SK-N-SH treated with all-trans-retinoic acid at 6 μM for 48 hours (cell line): Measurements from ENCODE around the gene SLC37A1.

Source experiments
- ATAC-seq: fragments of 200-7000 bp; cut with Tn5 transposase; 3 replicates; pipeline ENCODE4 v1.9.1; 2020; ENCODE audit warnings: mild to moderate bottlenecking, moderate library complexity
- ARNTL ChIP-seq: fragments of 450-650 bp; formaldehyde crosslinking; IDR thresholded peaks from 2 replicates; pipeline ENCODE4 v1.5.0; 2020; ENCODE audit warnings: low read depth, mild to moderate bottlenecking, moderate library complexity, borderline replicate concordance
- BACH2 ChIP-seq: fragments of 250-450 bp; sonication (Bioruptor Pico); IDR thresholded peaks from 2 replicates; pipeline ENCODE4 v1.9.0; 2021; ENCODE audit warnings: mild to moderate bottlenecking, borderline replicate concordance
- CSDC2 ChIP-seq: fragments of 250-450 bp; sonication (Bioruptor Pico); IDR thresholded peaks from 2 replicates; pipeline ENCODE4 v1.5.0; 2020; ENCODE audit warnings: mild to moderate bottlenecking, moderate library complexity
- ESRRG ChIP-seq: fragments of 250-450 bp; sonication (Bioruptor Pico); IDR thresholded peaks from 2 replicates; pipeline ENCODE4 v1.6.1; 2021; ENCODE audit warnings: mild to moderate bottlenecking
- GLIS3 ChIP-seq: fragments of 250-450 bp; sonication (Bioruptor Pico); IDR thresholded peaks from 2 replicates; pipeline ENCODE4 v1.5.0; 2020; ENCODE audit warnings: mild to moderate bottlenecking, moderate library complexity
- ISL1 ChIP-seq: fragments of 250-450 bp; sonication (Bioruptor Pico); IDR thresholded peaks from 2 replicates; pipeline ENCODE4 v2.1.2; 2022; ENCODE audit warnings: mild to moderate bottlenecking, moderate library complexity
- OSR1 ChIP-seq: fragments of 250-450 bp; sonication (Bioruptor Pico); IDR thresholded peaks from 2 replicates; pipeline ENCODE4 v1.8.0; 2022; ENCODE audit warnings: moderate library complexity, mild to moderate bottlenecking, inconsistent platforms
- PATZ1 ChIP-seq: fragments of 250-450 bp; sonication (Bioruptor Pico); IDR thresholded peaks from 2 replicates; pipeline ENCODE4 v1.8.0; 2020; ENCODE audit warnings: mild to moderate bottlenecking, moderate library complexity, borderline replicate concordance
- RARB ChIP-seq: fragments of 250-450 bp; sonication (Bioruptor Pico); IDR thresholded peaks from 2 replicates; pipeline ENCODE4 v1.8.0; 2021; ENCODE audit warnings: mild to moderate bottlenecking, moderate library complexity
- TCF4 ChIP-seq: fragments of 250-450 bp; sonication (Bioruptor Pico); IDR thresholded peaks from 2 replicates; pipeline ENCODE4 v1.8.0; 2021; ENCODE audit warnings: mild to moderate bottlenecking, moderate library complexity, borderline replicate concordance
- TOX ChIP-seq: fragments of 250-450 bp; sonication (Bioruptor Pico); IDR thresholded peaks from 2 replicates; pipeline ENCODE4 v1.8.0; 2021; ENCODE audit warnings: mild to moderate bottlenecking, moderate library complexity, borderline replicate concordance
- TSHZ2 ChIP-seq: fragments of 250-450 bp; sonication (Bioruptor Pico); IDR thresholded peaks from 2 replicates; pipeline ENCODE4 v1.5.0; 2020; ENCODE audit warnings: mild to moderate bottlenecking, moderate library complexity
- ZC3H10 ChIP-seq: fragments of 250-450 bp; sonication (Bioruptor Pico); IDR thresholded peaks from 2 replicates; pipeline ENCODE4 v1.5.1; 2021; ENCODE audit warnings: mild to moderate bottlenecking, moderate library complexity
- ZFP3 ChIP-seq: fragments of 250-450 bp; sonication (Bioruptor Pico); IDR thresholded peaks from 2 replicates; pipeline ENCODE4 v1.5.0; 2020; ENCODE audit warnings: mild to moderate bottlenecking, moderate library complexity
- ZFP30 ChIP-seq: fragments of 450-650 bp; formaldehyde crosslinking; IDR thresholded peaks from 2 replicates; pipeline ENCODE4 v1.5.0; 2022; ENCODE audit warnings: mild to moderate bottlenecking, moderate library complexity
- ZNF565 ChIP-seq: fragments of 450-650 bp; formaldehyde crosslinking; conservative IDR thresholded peaks from 2 replicates; pipeline ENCODE4 v1.5.0; 2020; ENCODE audit warnings: low read depth, mild to moderate bottlenecking, moderate library complexity
- ZNF70 ChIP-seq: fragments of 450-650 bp; formaldehyde crosslinking; IDR thresholded peaks from 2 replicates; pipeline ENCODE4 v1.5.0; 2020; ENCODE audit warnings: mild to moderate bottlenecking, moderate library complexity
- ZNF8 ChIP-seq: fragments of 450-650 bp; formaldehyde crosslinking; IDR thresholded peaks from 2 replicates; pipeline ENCODE4 v1.5.0; 2020; ENCODE audit warnings: mild to moderate bottlenecking, moderate library complexity
- TF ChIP-seq, protein P1 (sequence below): fragments of 250-450 bp; sonication (Bioruptor Pico); IDR thresholded peaks from 2 replicates; pipeline ENCODE4 v1.8.0; 2021; ENCODE audit warnings: low read depth, mild to moderate bottlenecking, moderate library complexity, borderline replicate concordance
- TF ChIP-seq, protein P2 (sequence below): fragments of 250-450 bp; sonication (Bioruptor Pico); IDR thresholded peaks from 2 replicates; pipeline ENCODE4 v1.5.1; 2021; ENCODE audit warnings: mild to moderate bottlenecking, moderate library complexity

The SLC37A1 gene

DNA sequence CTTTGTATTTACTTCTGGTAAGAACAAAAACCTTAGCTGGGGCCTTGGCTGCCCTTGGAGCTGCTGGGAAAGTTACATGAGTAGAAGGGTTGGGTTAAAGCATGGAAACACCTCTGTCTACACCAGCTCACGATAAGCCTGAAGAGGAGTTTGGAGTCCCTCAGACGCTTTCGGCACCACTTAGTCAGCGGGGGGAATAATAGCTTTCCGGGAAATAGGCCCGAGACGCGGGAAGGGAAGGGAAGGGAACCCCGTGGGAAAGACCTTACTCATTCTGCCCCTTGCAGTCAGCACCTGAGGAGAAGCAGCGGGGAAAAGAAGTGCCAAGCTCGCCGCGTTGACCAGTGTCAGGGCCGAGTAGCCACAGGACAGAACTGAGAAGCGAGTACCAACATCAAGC is 73.4 kb downstream of the SLC37A1 start:
- ATAC-seq = no peak
- TF ChIP-seq ZC3H10 (no peak), ESRRG (CRISPR knock-in tag) (no peak), BACH2 (CRISPR knock-in tag) (no peak), ZFP30 (CRISPR knock-in tag) (no peak), OSR1 (CRISPR knock-in tag) (no peak), RARB (no peak), TOX (CRISPR knock-in tag) (no peak), GLIS3 (CRISPR knock-in tag) (no peak)
- TF ChIP-seq, protein P1, sequence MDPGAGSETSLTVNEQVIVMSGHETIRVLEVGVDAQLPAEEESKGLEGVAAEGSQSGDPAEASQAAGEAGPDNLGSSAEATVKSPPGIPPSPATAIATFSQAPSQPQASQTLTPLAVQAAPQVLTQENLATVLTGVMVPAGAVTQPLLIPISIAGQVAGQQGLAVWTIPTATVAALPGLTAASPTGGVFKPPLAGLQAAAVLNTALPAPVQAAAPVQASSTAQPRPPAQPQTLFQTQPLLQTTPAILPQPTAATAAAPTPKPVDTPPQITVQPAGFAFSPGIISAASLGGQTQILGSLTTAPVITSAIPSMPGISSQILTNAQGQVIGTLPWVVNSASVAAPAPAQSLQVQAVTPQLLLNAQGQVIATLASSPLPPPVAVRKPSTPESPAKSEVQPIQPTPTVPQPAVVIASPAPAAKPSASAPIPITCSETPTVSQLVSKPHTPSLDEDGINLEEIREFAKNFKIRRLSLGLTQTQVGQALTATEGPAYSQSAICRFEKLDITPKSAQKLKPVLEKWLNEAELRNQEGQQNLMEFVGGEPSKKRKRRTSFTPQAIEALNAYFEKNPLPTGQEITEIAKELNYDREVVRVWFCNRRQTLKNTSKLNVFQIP = no peak
- TF ChIP-seq, all 23 proteins: peak for 0

DNA sequence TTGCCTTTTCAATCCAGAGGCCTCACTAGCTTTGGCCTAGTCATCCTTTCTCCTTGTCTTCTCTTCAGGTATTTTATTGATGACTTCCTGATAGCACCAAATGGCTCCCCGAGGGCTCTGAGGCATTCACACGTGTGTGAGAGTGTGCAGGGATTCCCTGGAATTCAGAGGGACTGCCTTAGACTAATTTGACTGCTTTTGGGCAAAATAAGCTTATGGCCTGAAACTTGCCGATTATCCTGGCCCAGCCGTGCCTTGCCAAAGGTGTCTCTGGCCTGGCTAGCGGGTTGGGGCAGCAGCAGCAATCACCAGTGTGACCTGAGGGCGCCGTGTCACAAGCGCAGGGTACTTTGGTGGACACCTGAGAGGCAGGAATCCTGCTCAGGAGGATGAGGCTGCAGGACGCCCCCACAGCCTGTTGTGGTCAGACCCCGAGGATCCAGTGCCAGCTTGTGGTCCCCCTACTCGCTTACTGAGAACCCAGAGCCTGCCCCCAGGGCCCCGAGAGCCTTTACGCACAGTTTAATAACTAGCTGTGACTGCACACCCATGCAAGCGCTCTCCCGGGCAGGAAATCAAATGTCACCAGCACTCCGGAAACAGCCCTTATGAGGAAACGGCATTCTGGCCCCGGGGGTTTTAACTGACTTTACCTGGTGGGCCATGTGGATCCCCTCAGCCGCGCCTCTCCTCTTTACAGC is 76.9 kb downstream of the SLC37A1 start:
- no peak for ATAC-seq
- TF ChIP-seq TOX (CRISPR knock-in tag) (no peak), ZC3H10 (no peak), RARB (no peak), ARNTL (CRISPR knock-in tag) (no peak), ZFP30 (CRISPR knock-in tag) (no peak)

DNA sequence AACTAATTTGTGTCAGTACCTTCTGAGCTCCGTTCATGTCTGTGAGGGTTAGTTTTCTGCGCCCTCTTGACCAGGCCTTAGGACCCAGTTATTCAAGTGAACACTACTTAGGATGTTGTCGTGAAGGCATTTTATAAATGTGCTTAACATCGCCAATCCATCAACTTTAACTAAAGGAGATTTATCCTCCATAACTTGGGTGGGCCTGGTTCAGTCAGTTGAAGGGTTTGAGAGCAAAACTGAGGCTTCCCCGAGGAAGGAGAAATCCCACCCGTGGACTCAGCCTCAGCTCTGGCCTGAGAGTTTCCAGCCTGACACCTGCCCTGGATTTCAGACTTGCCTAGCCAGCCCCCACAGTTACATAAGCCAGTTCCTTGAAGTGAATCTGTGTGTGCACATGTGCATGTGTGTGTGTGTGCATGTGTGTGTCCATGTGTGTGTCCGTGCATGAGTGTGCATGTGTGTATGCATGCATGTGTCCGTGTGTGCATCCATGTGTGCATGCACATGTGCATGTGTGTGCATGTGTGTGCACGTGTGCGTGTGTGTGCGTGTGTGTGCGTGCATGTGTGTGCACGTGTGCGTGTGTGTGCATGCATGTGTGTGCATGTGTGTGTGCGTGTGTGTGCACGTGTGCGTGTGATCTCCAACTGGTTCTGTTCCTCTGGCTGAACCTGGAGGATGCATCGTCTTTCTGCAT is 77.7 kb downstream of the SLC37A1 start:
- TF ChIP-seq BACH2 (CRISPR knock-in tag) (no peak), ZNF565 (CRISPR knock-in tag) (no peak), PATZ1 (CRISPR knock-in tag) (no peak), ZFP3 (CRISPR knock-in tag) (no peak)
- TF ChIP-seq, protein P1 = no peak
- no peak for ATAC-seq

- no peak for ATAC-seq
- TF ChIP-seq ZNF8 (CRISPR knock-in tag) = no peak
- TF ChIP-seq BACH2 (CRISPR knock-in tag) = no peak
- TF ChIP-seq CSDC2 (CRISPR knock-in tag) = no peak
- TF ChIP-seq TOX (CRISPR knock-in tag) = no peak
- no peak for TF ChIP-seq ZFP30 (CRISPR knock-in tag)
- no peak for TF ChIP-seq GLIS3 (CRISPR knock-in tag)
- no peak for TF ChIP-seq PATZ1 (CRISPR knock-in tag)
- TF ChIP-seq OSR1 (CRISPR knock-in tag) = no peak
- TF ChIP-seq, protein P2, sequence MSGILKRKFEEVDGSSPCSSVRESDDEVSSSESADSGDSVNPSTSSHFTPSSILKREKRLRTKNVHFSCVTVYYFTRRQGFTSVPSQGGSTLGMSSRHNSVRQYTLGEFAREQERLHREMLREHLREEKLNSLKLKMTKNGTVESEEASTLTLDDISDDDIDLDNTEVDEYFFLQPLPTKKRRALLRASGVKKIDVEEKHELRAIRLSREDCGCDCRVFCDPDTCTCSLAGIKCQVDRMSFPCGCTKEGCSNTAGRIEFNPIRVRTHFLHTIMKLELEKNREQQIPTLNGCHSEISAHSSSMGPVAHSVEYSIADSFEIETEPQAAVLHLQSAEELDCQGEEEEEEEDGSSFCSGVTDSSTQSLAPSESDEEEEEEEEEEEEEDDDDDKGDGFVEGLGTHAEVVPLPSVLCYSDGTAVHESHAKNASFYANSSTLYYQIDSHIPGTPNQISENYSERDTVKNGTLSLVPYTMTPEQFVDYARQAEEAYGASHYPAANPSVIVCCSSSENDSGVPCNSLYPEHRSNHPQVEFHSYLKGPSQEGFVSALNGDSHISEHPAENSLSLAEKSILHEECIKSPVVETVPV = no peak
- TF ChIP-seq, protein P1 = no peak
- TF ChIP-seq ISL1 (CRISPR knock-in tag) = no peak
- TF ChIP-seq TCF4 (CRISPR knock-in tag) = no peak
- TF ChIP-seq ZNF70 (CRISPR knock-in tag) = no peak
- no peak for TF ChIP-seq TSHZ2 (CRISPR knock-in tag)
- no peak for TF ChIP-seq RARB
Measured at GRCh38 chr21:42592156-42592820, 78.6 kb downstream of the SLC37A1 start.
